H9 (cell line): ENCODE measurements around the gene SPHKAP. TPM values are rescaled to one million over a fixed set of nuclear protein-coding genes. Genes with fewer than 3 reads are reported as not detected.

Experiments used
- DNase-seq: peaks from one replicate; pipeline ENCODE4 v3.0.0-alpha.2; 2017
- H2AFZ ChIP-seq: one replicate; pipeline ENCODE4 v1.6.1; 2013; ENCODE audit warnings: mild to moderate bottlenecking, low read length, control low read depth, moderate library complexity
- H2AK5ac ChIP-seq: 2 replicates; pipeline ENCODE4 v1.6.1; 2013; ENCODE audit warnings: low read length, control low read depth, mixed read lengths; ENCODE audit not compliant: insufficient read length
- H2BK120ac ChIP-seq: one replicate; pipeline ENCODE4 v1.6.1; 2013; ENCODE audit warnings: low read depth, mild to moderate bottlenecking, low read length, control low read depth, inconsistent platforms; ENCODE audit not compliant: poor library complexity, severe bottlenecking
- H2BK12ac ChIP-seq: 2 replicates; pipeline ENCODE4 v1.6.1; 2013; ENCODE audit warnings: low read length, control low read depth, mixed read lengths, low read depth; ENCODE audit not compliant: insufficient read length
- H2BK15ac ChIP-seq: 2 replicates; pipeline ENCODE4 v1.6.1; 2013; ENCODE audit warnings: low read depth, low read length, control low read depth
- H2BK20ac ChIP-seq: one replicate; pipeline ENCODE4 v1.6.1; 2013; ENCODE audit warnings: low read depth, mild to moderate bottlenecking, low read length, control low read depth, inconsistent platforms; ENCODE audit not compliant: poor library complexity, severe bottlenecking
- H2BK5ac ChIP-seq: 2 replicates; pipeline ENCODE4 v1.6.1; 2013; ENCODE audit warnings: low read length, control low read depth, mixed read lengths; ENCODE audit not compliant: insufficient read length
- H3K14ac ChIP-seq: 2 replicates; pipeline ENCODE4 v1.6.1; 2013; ENCODE audit warnings: low read length, control low read depth; ENCODE audit not compliant: insufficient read depth
- H3K18ac ChIP-seq: 2 replicates; pipeline ENCODE4 v1.6.1; 2013; ENCODE audit warnings: low read depth, mild to moderate bottlenecking, mixed read lengths, low read length, control low read depth; ENCODE audit not compliant: insufficient read length
- H3K23ac ChIP-seq: 2 replicates; pipeline ENCODE4 v1.6.1; 2013; ENCODE audit warnings: low read length, control low read depth, mixed read lengths, low read depth; ENCODE audit not compliant: insufficient read length
- H3K23me2 ChIP-seq: 2 replicates; pipeline ENCODE4 v1.6.1; 2013; ENCODE audit warnings: low read depth, mild to moderate bottlenecking, mixed read lengths, low read length, control low read depth; ENCODE audit not compliant: insufficient read length, poor library complexity, severe bottlenecking
- H3K27ac ChIP-seq: 2 replicates; pipeline ENCODE4 v1.5.1; 2013; ENCODE audit warnings: low read length, control low read depth, mixed read lengths, low read depth; ENCODE audit not compliant: insufficient read length
- H3K27me3 ChIP-seq: 2 replicates; pipeline ENCODE4 v1.6.1; 2013; ENCODE audit warnings: low read length, control low read depth, inconsistent platforms; ENCODE audit not compliant: insufficient read depth
- H3K4ac ChIP-seq: 2 replicates; pipeline ENCODE4 v1.6.1; 2013; ENCODE audit warnings: low read depth, mild to moderate bottlenecking, control low read depth, inconsistent platforms, low read length, moderate library complexity
- H3K4me1 ChIP-seq: 2 replicates; pipeline ENCODE4 v1.6.1; 2013; ENCODE audit warnings: low read length, control low read depth, inconsistent platforms; ENCODE audit not compliant: insufficient read depth
- H3K4me2 ChIP-seq: 2 replicates; pipeline ENCODE4 v1.6.1; 2013; ENCODE audit warnings: low read length, control low read depth, mixed read lengths; ENCODE audit not compliant: insufficient read length, insufficient read depth
- H3K56ac ChIP-seq: 2 replicates; pipeline ENCODE4 v1.6.1; 2013; ENCODE audit warnings: low read depth, mild to moderate bottlenecking, mixed read lengths, low read length, control low read depth; ENCODE audit not compliant: insufficient read length
- H3K79me1 ChIP-seq: 2 replicates; pipeline ENCODE4 v1.6.1; 2013; ENCODE audit warnings: low read depth, mild to moderate bottlenecking, moderate library complexity, low read length, control low read depth, inconsistent platforms; ENCODE audit not compliant: insufficient read depth, poor library complexity, severe bottlenecking
- H3K79me2 ChIP-seq: 2 replicates; pipeline ENCODE4 v1.6.1; 2013; ENCODE audit warnings: low read length, control low read depth, inconsistent platforms; ENCODE audit not compliant: insufficient read depth
- H3K9ac ChIP-seq: 2 replicates; pipeline ENCODE4 v1.6.1; 2013; ENCODE audit warnings: low read length, control low read depth, mixed read lengths; ENCODE audit not compliant: insufficient read length; ENCODE audit errors: extremely low read depth
- H3K9me3 ChIP-seq: one replicate; pipeline ENCODE4 v1.6.1; 2013; ENCODE audit warnings: low read depth, low read length, inconsistent platforms; ENCODE audit not compliant: control insufficient read depth
- H3T11ph ChIP-seq: one replicate; pipeline ENCODE4 v1.6.1; 2013; ENCODE audit warnings: mild to moderate bottlenecking, low read length, control low read depth, inconsistent platforms
- H4K20me1 ChIP-seq: one replicate; pipeline ENCODE4 v1.6.1; 2013; ENCODE audit not compliant: control insufficient read depth, insufficient read length, insufficient read depth
- H4K5ac ChIP-seq: 2 replicates; pipeline ENCODE4 v1.6.1; 2013; ENCODE audit warnings: low read depth, mild to moderate bottlenecking, mixed read lengths, low read length, control low read depth; ENCODE audit not compliant: insufficient read length
- H4K8ac ChIP-seq: replicated peaks from 2 replicates; pipeline ENCODE4 v1.6.1; 2013; ENCODE audit warnings: low read length, control low read depth, mixed read lengths, low read depth; ENCODE audit not compliant: insufficient read length
- H4K91ac ChIP-seq: 2 replicates; pipeline ENCODE4 v1.6.1; 2013; ENCODE audit warnings: low read depth, mild to moderate bottlenecking, moderate library complexity, mixed read lengths, low read length, control low read depth; ENCODE audit not compliant: insufficient read length
- H3K27ac Mint-ChIP-seq, 3 experiments: 2 replicates in 2 of 3; 3 replicates in 1 of 3; pipeline ENCODE4 v1.8.0; 2020 to 2021; ENCODE audit warnings: mixed read lengths in 3 of 3, mild to moderate bottlenecking in 1 of 3, moderate library complexity in 1 of 3
- H3K27me3 Mint-ChIP-seq: 2 replicates; pipeline ENCODE4 v1.8.0; 2021; ENCODE audit warnings: low read depth, mild to moderate bottlenecking, moderate library complexity, mixed read lengths
- H3K36me3 Mint-ChIP-seq, 3 experiments: 2 replicates in 2 of 3; 3 replicates in 1 of 3; pipeline ENCODE4 v1.8.0; 2020 to 2021; ENCODE audit warnings: low read depth in 3 of 3, mixed read lengths in 3 of 3; ENCODE audit not compliant: insufficient read depth in 1 of 3
- H3K4me1 Mint-ChIP-seq, 2 experiments: 2 replicates each; pipeline ENCODE4 v1.8.0; 2020; ENCODE audit warnings: mixed read lengths in 2 of 2
- H3K4me3 Mint-ChIP-seq, 2 experiments: 2 replicates in 1 of 2; 3 replicates in 1 of 2; pipeline ENCODE4 v1.8.0; 2020 to 2021; ENCODE audit warnings: mild to moderate bottlenecking in 2 of 2, mixed read lengths in 2 of 2, moderate library complexity in 1 of 2
- H3K9me3 Mint-ChIP-seq, 2 experiments: 2 replicates in 1 of 2; 3 replicates in 1 of 2; pipeline ENCODE4 v1.8.0; 2020; ENCODE audit warnings: mild to moderate bottlenecking in 2 of 2, mixed read lengths in 2 of 2, moderate library complexity in 1 of 2
- CTCF ChIP-seq: fragments of 200-600 bp; sonication (generic); conservative IDR thresholded peaks from 3 replicates; pipeline ENCODE4 v1.8.0; 2021; ENCODE audit warnings: antibody characterized with exemption, mild to moderate bottlenecking
- total RNA-seq: library from RNA; stranded (reverse); gene quantifications from 2 replicates; pipeline ENCODE4 v1.2.1, GENCODE V29; 2021

The SPHKAP gene
- total RNA-seq, 1 experiment from 2014 or later: not detected

DNA sequence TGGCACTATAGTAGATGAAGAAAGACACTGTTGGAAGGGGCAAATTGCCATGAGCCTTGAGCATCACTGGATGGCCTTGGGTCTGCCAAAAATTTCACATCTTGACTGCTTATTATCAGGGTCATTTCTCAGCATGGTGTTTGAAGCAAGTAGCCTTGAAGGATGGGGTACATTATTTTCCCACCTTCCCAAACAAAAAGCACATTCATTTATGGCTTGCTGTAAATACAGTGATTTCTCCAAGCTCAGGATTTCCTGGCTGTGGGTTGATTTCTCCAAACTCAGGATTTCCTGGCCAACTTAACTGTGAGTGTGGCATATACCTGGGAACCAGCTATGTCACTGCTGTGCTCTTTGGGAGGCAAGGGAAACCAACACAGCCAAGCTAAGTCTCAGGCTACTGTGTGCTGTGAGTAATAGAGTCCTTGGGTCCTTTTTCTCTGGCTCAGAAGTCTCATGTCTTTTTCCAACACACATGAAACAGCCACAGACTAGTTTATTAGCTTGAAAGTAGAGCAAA, 116.6 kb downstream of the SPHKAP start:
- H3K9ac ChIP-seq: no peak overlapping the region
- H3K4me3 Mint-ChIP-seq: no peak overlapping the region
- H3K27ac Mint-ChIP-seq: no peak overlapping the region
- no peaks in the 10 kb centered on the region for H3K9me3 Mint-ChIP-seq
- H2BK5ac ChIP-seq: no peak overlapping the region
- H3K56ac ChIP-seq: no peak overlapping the region
- H2AK5ac ChIP-seq: no peak overlapping the region
- no peaks in the 10 kb centered on the region for H3K4me1 ChIP-seq
- no peaks in the 10 kb centered on the region for H4K20me1 ChIP-seq
- H3K9me3 ChIP-seq: no peaks in the 10 kb centered on the region
- H3K79me1 ChIP-seq: no peaks in the 10 kb centered on the region
- H2BK15ac ChIP-seq: no peak overlapping the region
- H3K4ac ChIP-seq: no peak overlapping the region
- H4K5ac ChIP-seq: no peak overlapping the region
- no peak overlapping the region for H2BK12ac ChIP-seq
- no peak overlapping the region for H4K91ac ChIP-seq
- no peak overlapping the region for H2BK120ac ChIP-seq
- no peak for TF ChIP-seq CTCF
- H3K36me3 Mint-ChIP-seq: no peaks in the 10 kb centered on the region
- no peak overlapping the region for H3K18ac ChIP-seq
- H3K27me3 Mint-ChIP-seq: no peaks in the 10 kb centered on the region; the same call in 1 of the 2 replicates
- H3K4me2 ChIP-seq: no peak overlapping the region
- no peak overlapping the region for H2BK20ac ChIP-seq
- no peaks in the 10 kb centered on the region for H3K79me2 ChIP-seq
- no peak for DNase-seq
- no peak overlapping the region for H3K14ac ChIP-seq
- H3K23me2 ChIP-seq: no peaks in the 10 kb centered on the region
- H2AFZ ChIP-seq: no peak overlapping the region
- no peak overlapping the region for H3K27ac ChIP-seq
- peaks cover 4% of the 10 kb centered on the region in 2 experiments; a peak in 2 of 4 replicates for H3K4me1 Mint-ChIP-seq
- H3T11ph ChIP-seq: no peak overlapping the region
- no peak overlapping the region for H3K23ac ChIP-seq
- H4K8ac ChIP-seq: no peak overlapping the region
- H3K27me3 ChIP-seq: no peaks in the 10 kb centered on the region
